ENCODE data around the gene VPS18.

The VPS18 gene

GRCh38 chr15:40900256-40901052 lies 6.2 kb downstream of the VPS18 start:
- no peak for DNase-seq (ENCODE audit: low spot score)

GRCh38 chr15:40901053-40901443 lies 6.8 kb downstream of the VPS18 start:
- no peak for DNase-seq (ENCODE audit: low spot score)

- peak; percentile 80 for DNase-seq (ENCODE audit: low spot score)
Observed at GRCh38 chr15:40902605-40903561, 8.6 kb downstream of the VPS18 start.

GRCh38 chr15:40904552-40905201 lies 10.4 kb downstream of the VPS18 start:
- DNase-seq (ENCODE audit: low spot score), result no peak

GRCh38 chr15:40906091-40906990 lies 12.1 kb downstream of the VPS18 start:
- peak; percentile 72 for DNase-seq (ENCODE audit: low spot score)

GRCh38 chr15:40906991-40907802 lies 12.9 kb downstream of the VPS18 start:
- DNase-seq (ENCODE audit: low spot score), result peak; percentile 56

- no peak for DNase-seq (ENCODE audit: low spot score)
Observed at GRCh38 chr15:40908095-40908494, 13.8 kb downstream of the VPS18 start.

GRCh38 chr15:40909662-40910630 lies 15.7 kb downstream of the VPS18 start:
- DNase-seq (ENCODE audit: low spot score), result no peak

GRCh38 chr15:40911141-40911540 lies 16.9 kb downstream of the VPS18 start:
- no peak for DNase-seq (ENCODE audit: low spot score)

- no peak for DNase-seq (ENCODE audit: low spot score)
Observed at GRCh38 chr15:40911693-40912092, 17.4 kb downstream of the VPS18 start.

- DNase-seq (ENCODE audit: low spot score), result no peak
Observed at GRCh38 chr15:40912478-40912877, 18.2 kb downstream of the VPS18 start.

GRCh38 chr15:40914013-40914412 lies 19.8 kb downstream of the VPS18 start:
- DNase-seq (ENCODE audit: low spot score), result no peak

GRCh38 chr15:40914486-40914885 lies 20.2 kb downstream of the VPS18 start:
- no peak for DNase-seq (ENCODE audit: low spot score)

- no peak for DNase-seq (ENCODE audit: low spot score)
Observed at GRCh38 chr15:40915116-40915661, 20.9 kb downstream of the VPS18 start.

GRCh38 chr15:40915679-40916078 lies 21.4 kb downstream of the VPS18 start:
- DNase-seq (ENCODE audit: low spot score), result no peak

GRCh38 chr15:40917585-40917984 lies 23.3 kb downstream of the VPS18 start:
- no peak for DNase-seq (ENCODE audit: low spot score)

- DNase-seq (ENCODE audit: low spot score), result no peak
Observed at GRCh38 chr15:40918146-40918798, 24.0 kb downstream of the VPS18 start.

GRCh38 chr15:40918799-40919392 lies 24.6 kb downstream of the VPS18 start:
- DNase-seq (ENCODE audit: low spot score), result no peak
